OCI-LY7 (cell line): ENCODE measurements around the gene PHAF1. TPM values are rescaled to one million over a fixed set of nuclear protein-coding genes. Genes with fewer than 3 reads are reported as not detected.

ENCODE experiments used
- BruUV-seq: library from RNA; stranded (reverse); fragments of 400-500 nt; replicated peaks from 2 replicates; lab custom pipeline; 2021; lab: Mats Ljungman, UMichigan
- CTCF ChIA-PET: fragments of 300-600 bp; sonication (Branson Sonifier 250); formaldehyde crosslinking; loops from one replicate; lab custom pipeline; 2022; ENCODE audit warnings: antibody characterized with exemption; ENCODE audit not compliant: unreplicated experiment; lab: Charles Lee
- POLR2A ChIA-PET: fragments of 300-600 bp; sonication (Branson Sonifier 250); formaldehyde crosslinking; loops from one replicate; lab custom pipeline; 2022; ENCODE audit warnings: antibody characterized with exemption; lab: Charles Lee
- DNase-seq: peaks from one replicate; pipeline ENCODE4 v3.0.0-alpha.2; 2015; ENCODE audit warnings: low spot score
- H2AFZ ChIP-seq: fragments of 200-600 bp; sonication (generic), shearing (Covaris generic); 2 replicates; pipeline ENCODE4 v1.6.1; 2014; ENCODE audit warnings: mild to moderate bottlenecking, antibody characterized with exemption, low read length, moderate library complexity
- H3K27ac ChIP-seq: fragments of 200-600 bp; sonication (generic); 2 replicates; pipeline ENCODE4 v1.5.1; 2014; ENCODE audit warnings: mixed run types, low read depth, mild to moderate bottlenecking, moderate library complexity, low read length, inconsistent platforms; ENCODE audit not compliant: poor library complexity, severe bottlenecking
- H3K36me3 ChIP-seq: fragments of 200-600 bp; sonication (generic); 2 replicates; pipeline ENCODE4 v1.6.1; 2014; ENCODE audit warnings: mild to moderate bottlenecking, antibody characterized with exemption, low read length, moderate library complexity, mixed read lengths; ENCODE audit not compliant: insufficient read depth
- H3K4me1 ChIP-seq: fragments of 200-600 bp; sonication (generic); 2 replicates; pipeline ENCODE4 v1.5.1; 2014; ENCODE audit warnings: mild to moderate bottlenecking, low read length; ENCODE audit not compliant: insufficient read depth, poor library complexity, severe bottlenecking
- H3K4me2 ChIP-seq: fragments of 200-600 bp; sonication (generic); 2 replicates; pipeline ENCODE4 v1.6.1; 2014; ENCODE audit warnings: mild to moderate bottlenecking, low read length
- H3K4me3 ChIP-seq: fragments of 200-600 bp; sonication (generic); 2 replicates; pipeline ENCODE4 v1.5.1; 2014; ENCODE audit warnings: mild to moderate bottlenecking, low read depth, low read length; ENCODE audit not compliant: poor library complexity, severe bottlenecking
- H3K79me2 ChIP-seq: fragments of 200-600 bp; sonication (generic); 2 replicates; pipeline ENCODE4 v1.6.1; 2016; ENCODE audit warnings: low read depth, mild to moderate bottlenecking, low read length, moderate library complexity, mixed read lengths; ENCODE audit not compliant: insufficient read depth
- H3K9me2 ChIP-seq: fragments of 200-600 bp; sonication (generic); 2 replicates; pipeline ENCODE4 v1.6.1; 2016; ENCODE audit warnings: mild to moderate bottlenecking, low read length, mixed read lengths; ENCODE audit not compliant: insufficient read depth
- H3K9me3 ChIP-seq: fragments of 200-600 bp; sonication (generic); 2 replicates; pipeline ENCODE4 v1.6.1; 2014; ENCODE audit warnings: mild to moderate bottlenecking, mixed run types, low read length, mixed read lengths
- H4K20me1 ChIP-seq: fragments of 200-600 bp; sonication (generic); 2 replicates; pipeline ENCODE4 v1.6.1; 2014; ENCODE audit warnings: mild to moderate bottlenecking, antibody characterized with exemption, low read length, moderate library complexity, mixed read lengths; ENCODE audit not compliant: insufficient read depth
- EZH2phosphoT487 ChIP-seq: fragments of 200-600 bp; sonication (generic); IDR thresholded peaks from 2 replicates; pipeline ENCODE4 v1.6.1; 2018; ENCODE audit warnings: low read depth, borderline replicate concordance, mild to moderate bottlenecking, mixed run types, antibody characterized with exemption, low read length, moderate library complexity, mixed read lengths
- intact Hi-C: fragments of 100-400 bp; cut with micrococcal nuclease; formaldehyde crosslinking; loops from one replicate; pipeline ENCODE4 v1.10.0; 2022; ENCODE audit not compliant: unreplicated experiment
- total RNA-seq, 2 experiments: library from RNA; depleted of rRNA in 1 of 2; stranded (reverse); fragments of >200 nt in 1 of 2; shearing (Covaris generic) in 1 of 2; gene quantifications; 2 replicates each; pipeline ENCODE4 v1.2.3, GENCODE V29; 2014 to 2022
- TF ChIP-seq, protein P1 (sequence below): fragments of 200-600 bp; sonication (generic); conservative IDR thresholded peaks from 2 replicates; pipeline ENCODE4 v1.5.1; 2014; ENCODE audit warnings: mild to moderate bottlenecking, antibody characterized with exemption, low read length, moderate library complexity, mixed read lengths

Gene PHAF1
- total RNA-seq, 2 experiments from 2014 or later = 13.9 to 16.8 TPM

GRCh38 chr16:67084345-67085028 lies 25.3 kb upstream of the PHAF1 start:
- peaks cover 38% of the 10 kb centered on the region for H3K36me3 ChIP-seq
- H3K4me2 ChIP-seq = peak overlapping the region; percentile 58
- ChIA-PET CTCF (interaction anchor here (0.6 kb wide), 1 partner anchor 210 kb away, joined by 3 read pairs; no protein-coding TSS in a partner anchor), POLR2A (no interaction called here)
- intact Hi-C loops = no loop called here
- H3K27ac ChIP-seq = peak overlapping the region; percentile 8
- no TSS peak for BruUV-seq
- no peak overlapping the region for H2AFZ ChIP-seq
- no peaks in the 10 kb centered on the region for H3K9me2 ChIP-seq
- no peaks in the 10 kb centered on the region for H3K9me3 ChIP-seq
- peaks cover 17% of the 10 kb centered on the region for H3K4me1 ChIP-seq
- H3K4me3 ChIP-seq = no peak overlapping the region
- H4K20me1 ChIP-seq = peaks cover 3% of the 10 kb centered on the region; the same call in 1 of the 2 replicates
- TF ChIP-seq, protein P1, sequence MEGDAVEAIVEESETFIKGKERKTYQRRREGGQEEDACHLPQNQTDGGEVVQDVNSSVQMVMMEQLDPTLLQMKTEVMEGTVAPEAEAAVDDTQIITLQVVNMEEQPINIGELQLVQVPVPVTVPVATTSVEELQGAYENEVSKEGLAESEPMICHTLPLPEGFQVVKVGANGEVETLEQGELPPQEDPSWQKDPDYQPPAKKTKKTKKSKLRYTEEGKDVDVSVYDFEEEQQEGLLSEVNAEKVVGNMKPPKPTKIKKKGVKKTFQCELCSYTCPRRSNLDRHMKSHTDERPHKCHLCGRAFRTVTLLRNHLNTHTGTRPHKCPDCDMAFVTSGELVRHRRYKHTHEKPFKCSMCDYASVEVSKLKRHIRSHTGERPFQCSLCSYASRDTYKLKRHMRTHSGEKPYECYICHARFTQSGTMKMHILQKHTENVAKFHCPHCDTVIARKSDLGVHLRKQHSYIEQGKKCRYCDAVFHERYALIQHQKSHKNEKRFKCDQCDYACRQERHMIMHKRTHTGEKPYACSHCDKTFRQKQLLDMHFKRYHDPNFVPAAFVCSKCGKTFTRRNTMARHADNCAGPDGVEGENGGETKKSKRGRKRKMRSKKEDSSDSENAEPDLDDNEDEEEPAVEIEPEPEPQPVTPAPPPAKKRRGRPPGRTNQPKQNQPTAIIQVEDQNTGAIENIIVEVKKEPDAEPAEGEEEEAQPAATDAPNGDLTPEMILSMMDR = no peak
- peak; percentile 27 for DNase-seq
- no peaks in the 10 kb centered on the region for H3K79me2 ChIP-seq

GRCh38 chr16:67086822-67087221 lies 22.9 kb upstream of the PHAF1 start:
- Histone ChIP-seq H3K27ac (no peak overlapping the region), H3K4me1 (peaks cover 17% of the 10 kb centered on the region), H3K36me3 (peaks cover 46% of the 10 kb centered on the region), H3K9me3 (no peaks in the 10 kb centered on the region), H3K9me2 (no peaks in the 10 kb centered on the region), H3K4me3 (no peak overlapping the region), H4K20me1 (peaks cover 3% of the 10 kb centered on the region; the same call in 1 of the 2 replicates), H3K4me2 (no peak overlapping the region), H2AFZ (no peak overlapping the region), H3K79me2 (peaks cover 4% of the 10 kb centered on the region; the same call in 1 of the 2 replicates)
- intact Hi-C loops = no loop called here
- ChIA-PET POLR2A (interaction anchor here (0.6 to 0.8 kb wide), 4 partner anchors 14 to 311 kb away, joined by 3 to 4 read pairs (median 3); no protein-coding TSS in a partner anchor), CTCF (no interaction called here)
- BruUV-seq = no TSS peak
- TF ChIP-seq EZH2phosphoT487 = no peak
- TF ChIP-seq, protein P1 = no peak
- no peak for DNase-seq

- Histone ChIP-seq H2AFZ (no peak overlapping the region), H3K36me3 (peaks cover 51% of the 10 kb centered on the region), H3K4me3 (no peak overlapping the region), H3K4me2 (no peak overlapping the region), H3K27ac (no peak overlapping the region), H4K20me1 (peaks cover 3% of the 10 kb centered on the region; the same call in 1 of the 2 replicates), H3K79me2 (peaks cover 4% of the 10 kb centered on the region; the same call in 1 of the 2 replicates), H3K9me3 (no peaks in the 10 kb centered on the region), H3K9me2 (no peaks in the 10 kb centered on the region), H3K4me1 (peaks cover 17% of the 10 kb centered on the region)
- BruUV-seq = no TSS peak
- DNase-seq = no peak
- POLR2A ChIA-PET = interaction anchor here (0.6 to 1.0 kb wide), 5 partner anchors 14 to 311 kb away, joined by 3 to 4 read pairs (median 3); no protein-coding TSS in a partner anchor
- no peak for TF ChIP-seq EZH2phosphoT487
- TF ChIP-seq, protein P1 = no peak
- intact Hi-C loops = no loop called here
- CTCF ChIA-PET = no interaction called here
Observed at GRCh38 chr16:67087291-67087690, 22.4 kb upstream of the PHAF1 start.
